HG03575 (cell line): Measurements from ENCODE around the gene RDX.

Experiments used
- ATAC-seq: cut with Tn5 transposase; IDR thresholded peaks from one replicate; pipeline ENCODE4 v1.9.1; 2021; ENCODE audit not compliant: unreplicated experiment, insufficient number of reproducible peaks, low FRiP score; ENCODE audit errors: extremely low read depth

The RDX gene

GRCh38 chr11:110296226-110297075 is at the start of gene RDX:
Gene RDX (minus strand): TSS chr11:110296614. CDS start chr11:110279692, 16,922 bp downstream.
- no peak for ATAC-seq

DNA sequence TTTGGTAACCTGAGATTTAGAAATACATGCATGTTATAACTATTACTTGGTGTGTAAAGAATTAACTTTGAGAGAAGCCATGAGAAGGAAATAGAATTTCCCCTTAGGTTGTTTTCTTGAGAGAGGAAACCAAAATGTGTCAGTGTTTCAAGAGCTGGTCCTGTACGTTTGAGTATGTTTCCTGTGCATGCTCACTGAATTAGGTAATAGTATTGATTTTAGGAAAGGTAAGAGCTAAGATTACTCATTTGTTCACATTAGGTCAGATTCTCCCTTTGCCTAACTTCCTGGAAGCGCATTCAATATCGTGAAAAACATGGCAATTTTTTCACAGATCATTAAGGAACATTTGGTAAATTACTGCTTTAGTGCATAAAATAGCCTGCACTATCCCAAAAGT is 49.3 kb upstream of the RDX start:
- no peak for ATAC-seq

GRCh38 chr11:110340436-110340835 is 44.0 kb upstream of the RDX start:
- no peak for ATAC-seq

- ATAC-seq, result no peak
Measured at GRCh38 chr11:110339456-110340250, 43.2 kb upstream of the RDX start.

DNA sequence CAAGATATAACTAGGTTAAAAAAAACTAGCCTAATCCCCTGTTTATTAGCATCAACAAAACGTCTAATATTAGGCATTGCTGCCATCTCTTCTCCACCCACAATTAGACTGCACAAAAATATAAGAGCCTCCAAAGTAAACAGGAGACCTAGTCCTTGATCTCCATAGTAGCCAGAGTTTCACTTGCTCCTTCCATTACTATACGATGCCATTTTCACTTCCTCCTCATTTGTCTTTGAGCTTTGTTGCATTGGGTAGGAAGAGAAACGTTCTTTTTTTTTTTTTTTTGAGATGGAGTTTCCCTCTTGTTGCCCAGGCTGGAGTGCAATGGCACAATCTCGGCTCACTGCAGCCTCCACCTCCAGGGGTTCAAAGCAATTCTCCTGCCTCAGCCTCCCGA is 42.3 kb upstream of the RDX start:
- ATAC-seq, result no peak

DNA sequence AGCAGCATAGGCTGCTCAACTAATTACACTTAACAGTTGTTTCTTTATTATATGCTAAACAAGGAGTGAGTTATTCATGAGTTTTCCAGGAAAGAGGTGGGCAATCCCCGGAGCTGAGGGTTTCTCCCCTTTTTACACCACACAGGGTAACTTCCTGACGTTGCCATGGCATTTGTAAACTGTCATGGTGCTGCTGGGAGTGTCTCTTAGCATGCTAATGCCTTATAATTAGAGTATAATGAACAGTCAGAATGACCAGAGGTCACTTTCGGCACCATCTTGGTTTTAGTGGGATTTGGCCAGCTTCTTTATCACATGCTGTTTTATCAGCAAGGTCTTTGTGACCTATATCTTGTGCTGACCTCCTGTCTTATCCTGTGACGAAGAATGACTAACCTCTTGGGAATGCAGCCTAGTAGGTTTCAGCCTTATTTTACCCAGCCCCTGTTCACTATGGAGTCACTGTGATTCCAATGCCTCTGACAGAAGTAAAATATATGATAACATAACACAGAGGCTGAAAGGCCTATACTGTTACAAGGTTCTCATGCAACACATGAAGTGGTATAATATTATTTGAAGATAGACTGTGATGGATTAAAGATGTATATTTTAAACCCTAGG is 41.3 kb upstream of the RDX start:
- ATAC-seq, result no peak

- no peak for ATAC-seq
Measured at GRCh38 chr11:110336054-110336453, 39.6 kb upstream of the RDX start.

DNA sequence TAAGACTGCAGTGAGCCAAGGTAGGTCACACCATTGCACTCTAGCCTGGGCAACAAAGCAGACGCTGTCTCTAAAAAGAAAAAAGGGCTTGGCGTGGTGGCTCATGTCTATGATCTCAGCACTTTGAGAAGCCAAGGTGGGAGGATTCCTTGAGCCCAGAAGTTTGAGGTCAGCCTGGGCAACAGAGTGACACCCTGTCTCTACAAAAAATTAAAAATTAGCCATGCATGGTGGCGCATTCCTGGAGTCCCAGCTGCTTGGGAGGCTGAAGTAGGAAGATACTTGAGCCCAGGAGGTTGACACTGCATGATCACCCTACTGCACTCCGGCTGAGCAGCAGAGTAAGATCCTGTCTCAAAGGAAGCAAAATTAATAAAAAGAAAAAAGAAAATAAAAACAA is 38.9 kb upstream of the RDX start:
- ATAC-seq, result no peak

DNA sequence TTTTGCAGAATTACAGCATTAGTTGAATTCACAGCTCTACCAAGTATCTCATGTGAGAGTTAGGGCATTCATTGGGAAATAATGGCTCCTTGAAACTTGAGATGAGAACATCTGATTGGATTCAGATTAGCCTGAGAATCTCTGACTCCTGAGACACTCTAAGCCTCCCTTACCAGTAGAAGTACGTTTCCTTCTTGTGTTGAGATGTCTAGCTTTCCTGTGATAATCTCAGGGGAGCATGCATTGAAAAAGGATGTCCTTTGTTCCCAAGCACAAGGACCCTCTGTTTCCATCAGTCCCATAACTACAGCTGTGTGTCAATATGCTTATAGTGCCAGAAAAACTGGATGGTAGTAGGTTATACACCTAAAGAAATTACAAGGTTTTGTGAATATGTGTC is 35.2 kb upstream of the RDX start:
- no peak for ATAC-seq

GRCh38 chr11:110329445-110329844 is 33.0 kb upstream of the RDX start:
- ATAC-seq, result no peak

DNA sequence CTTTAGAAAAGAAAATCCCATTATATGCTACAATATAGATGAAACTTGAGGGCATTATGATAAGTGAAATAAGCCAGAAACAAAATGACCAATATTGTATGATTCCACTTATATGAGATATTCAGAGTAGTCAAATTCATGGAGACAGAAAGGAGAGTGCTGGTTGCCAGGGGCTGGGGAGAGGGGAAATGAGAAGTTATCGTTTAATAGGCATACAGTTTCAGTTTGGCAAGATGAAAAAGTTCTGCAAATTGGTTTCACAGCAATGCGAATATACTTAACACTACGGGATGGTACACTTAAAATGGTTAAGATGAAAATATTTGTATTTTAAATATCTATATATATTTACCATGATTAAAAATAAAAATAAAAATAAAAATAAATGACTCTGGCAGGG is 31.1 kb upstream of the RDX start:
- ATAC-seq, result no peak

DNA sequence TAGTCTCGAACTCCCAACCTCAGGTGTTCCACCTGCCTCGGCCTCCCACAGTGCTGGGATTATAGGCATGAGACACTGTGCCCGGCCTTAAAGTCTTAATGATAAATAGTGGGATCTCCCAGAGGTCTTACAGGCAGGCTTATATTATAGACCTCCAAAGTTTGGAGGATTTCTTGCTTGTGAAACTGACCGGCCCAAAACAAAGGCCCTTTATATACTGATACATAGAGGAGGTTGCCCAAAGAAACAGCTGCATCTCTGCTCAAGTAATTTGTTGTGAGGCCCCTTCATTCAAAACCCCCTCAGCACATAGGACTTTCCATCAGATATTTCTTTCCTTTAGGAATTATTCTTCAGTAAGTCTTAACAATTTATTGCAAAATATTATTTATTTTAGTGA is 27.4 kb upstream of the RDX start:
- no peak for ATAC-seq

DNA sequence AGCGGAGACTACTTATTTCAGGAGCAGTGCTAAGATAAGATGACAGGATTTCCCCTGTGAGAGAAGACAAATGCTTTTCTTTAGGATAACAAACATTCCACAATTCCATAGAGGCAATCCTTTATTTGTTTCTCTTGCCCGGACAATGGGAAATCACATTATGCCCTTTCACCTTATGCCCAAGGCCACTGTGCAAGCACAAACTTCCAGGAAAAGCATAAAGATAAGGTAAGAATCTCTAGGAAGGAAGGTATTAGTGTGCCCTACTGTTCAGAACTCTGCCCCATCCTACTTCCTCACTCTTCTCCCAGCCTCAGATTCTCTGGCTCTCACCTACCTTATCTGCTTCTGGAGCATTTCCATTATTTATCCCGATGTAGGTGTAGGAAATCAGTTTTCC is 23.1 kb upstream of the RDX start:
- ATAC-seq, result no peak

DNA sequence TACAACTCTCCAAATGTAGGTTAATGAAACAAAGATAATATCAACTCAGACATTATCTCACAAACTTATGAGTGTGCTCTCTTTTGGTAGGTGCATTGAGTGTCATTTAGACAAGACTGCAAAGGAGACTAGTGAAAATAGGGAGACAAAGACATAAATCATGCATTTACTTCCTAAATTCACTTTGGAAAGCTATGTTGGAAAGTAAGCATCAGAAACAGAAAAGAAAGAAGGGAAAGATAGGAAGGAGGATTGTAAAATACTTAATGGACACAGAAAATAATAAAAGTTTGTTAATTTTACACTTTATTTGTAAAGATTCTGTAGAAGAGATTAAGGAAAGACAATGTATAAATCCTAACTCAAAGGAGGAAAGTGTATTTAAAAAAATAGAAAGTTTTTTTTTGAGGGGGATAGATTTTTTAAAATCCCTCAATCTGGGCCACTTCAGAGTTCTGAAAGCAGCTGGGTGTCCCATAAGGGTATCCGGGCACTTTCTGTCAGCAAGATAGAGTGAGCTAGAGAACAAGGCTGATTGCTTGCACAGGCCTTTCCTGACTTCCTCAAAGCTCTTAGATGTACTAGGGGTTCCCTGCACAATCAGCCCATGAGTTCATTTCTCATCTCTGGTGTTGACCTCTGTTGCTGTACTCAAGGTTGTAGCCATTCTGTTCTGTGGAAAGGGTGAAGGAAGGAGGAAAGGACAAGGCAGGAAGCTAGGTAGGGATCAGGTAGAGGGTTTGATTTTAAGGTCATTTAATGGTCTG is 22.4 kb upstream of the RDX start:
- no peak for ATAC-seq

- no peak for ATAC-seq
Measured at GRCh38 chr11:110317516-110317932, 21.1 kb upstream of the RDX start.

GRCh38 chr11:110314366-110315095 is 18.1 kb upstream of the RDX start:
- no peak for ATAC-seq

- ATAC-seq, result no peak
Measured at GRCh38 chr11:110312670-110313069, 16.3 kb upstream of the RDX start.

DNA sequence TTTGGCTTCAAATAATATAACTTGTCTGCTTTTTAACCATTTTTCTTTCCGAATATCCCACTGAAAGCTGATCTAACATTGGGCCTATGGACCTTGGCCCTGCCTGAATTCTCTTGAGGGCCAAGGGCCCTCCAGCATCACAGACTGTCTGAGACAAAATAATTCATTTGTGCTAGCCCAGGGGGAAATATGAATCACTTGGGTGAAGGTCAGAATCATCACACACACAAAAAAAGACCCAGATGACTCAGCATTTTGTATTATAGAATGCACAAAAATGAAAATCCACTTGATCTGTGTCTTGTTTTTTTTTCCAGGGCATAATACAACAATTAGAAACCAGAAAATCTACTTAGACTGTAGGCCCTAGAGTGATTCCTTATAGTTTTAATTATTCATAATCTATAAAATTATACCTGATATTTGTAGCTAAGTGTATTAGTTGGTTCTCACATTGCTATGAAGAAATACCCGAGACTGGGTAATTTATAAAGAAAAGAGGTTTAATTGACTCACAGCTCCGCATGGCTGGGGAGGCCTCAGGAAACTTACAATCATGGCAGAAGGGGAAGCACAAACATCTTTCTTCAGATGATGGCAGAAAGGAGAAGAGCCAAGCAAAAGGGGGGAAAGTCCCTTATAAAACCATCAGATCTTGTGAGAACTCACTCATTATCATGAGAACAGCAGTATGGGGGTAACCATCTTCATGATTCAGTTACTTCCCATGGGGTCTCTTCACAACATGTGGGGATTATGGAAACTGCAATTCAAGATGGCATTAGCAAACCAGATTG is 15.6 kb upstream of the RDX start:
- ATAC-seq, result no peak
